Measurements from ENCODE around the gene SLC35A3.

SLC35A3 gene

GRCh38 chr1:99969729-99970621, at the start of gene SLC35A3:
Gene SLC35A3, plus strand, starts transcription at chr1:99969996. Its CDS starts 23,559 bp downstream, at chr1:99993555.
- Histone ChIP-seq H3K4me1 (ENCODE audit: control insufficient read depth in 1 of 2, insufficient read depth in 2 of 2, low read length in 2 of 2) (peaks cover 5 to 11% of the 10 kb centered on the region in 2 donors), H3K36me3 (ENCODE audit: control insufficient read depth in 1 of 2, insufficient read depth in 2 of 2, low read length in 2 of 2) (peaks cover 0 to 4% of the 10 kb centered on the region in 2 donors), H3K9me3 (ENCODE audit: control insufficient read depth in 1 of 2, low read length in 2 of 2) (no peaks in the 10 kb centered on the region), H3K27ac (ENCODE audit: low read length) (peak within 1 kb of the TSS; percentile 80), H3K27me3 (ENCODE audit: low read depth, low read length) (no peaks in the 10 kb centered on the region), H3K4me3 (ENCODE audit: low read depth in 1 of 2, low read length in 2 of 2) (peak within 1 kb of the TSS; percentile 95 to 98)

DNA sequence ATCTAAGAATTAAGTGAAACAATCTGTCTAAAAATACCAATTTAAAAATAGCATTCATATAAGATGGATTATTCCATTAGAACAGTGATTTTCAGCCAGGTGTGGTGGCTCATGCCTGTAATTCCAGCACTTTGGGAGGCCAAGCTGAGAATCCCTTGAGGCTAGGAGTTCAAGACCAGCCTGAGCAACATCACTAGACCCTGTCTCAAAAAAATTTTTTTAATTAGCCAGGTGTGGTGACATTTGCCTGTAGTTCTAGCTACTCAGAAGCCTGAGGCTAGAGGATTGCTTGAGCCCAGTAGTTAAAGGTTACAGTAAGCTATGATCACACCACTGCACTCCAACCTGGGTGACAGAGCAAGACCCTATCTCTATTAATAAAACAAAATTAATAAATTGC, 35.0 kb upstream of the SLC35A3 start:
- Histone ChIP-seq H3K9me3 (ENCODE audit: control insufficient read depth in 1 of 2, low read length in 2 of 2) (no peaks in the 10 kb centered on the region), H3K4me3 (ENCODE audit: low read depth in 1 of 2, low read length in 2 of 2) (no peak overlapping the region), H3K27me3 (ENCODE audit: low read depth, low read length) (no peaks in the 10 kb centered on the region), H3K4me1 (ENCODE audit: control insufficient read depth in 1 of 2, insufficient read depth in 2 of 2, low read length in 2 of 2) (no peaks in the 10 kb centered on the region), H3K36me3 (ENCODE audit: control insufficient read depth in 1 of 2, insufficient read depth in 2 of 2, low read length in 2 of 2) (no peaks in the 10 kb centered on the region), H3K27ac (ENCODE audit: low read length) (no peak overlapping the region)

- Histone ChIP-seq H3K9me3 (ENCODE audit: control insufficient read depth in 1 of 2, low read length in 2 of 2) (no peaks in the 10 kb centered on the region), H3K4me1 (ENCODE audit: control insufficient read depth in 1 of 2, insufficient read depth in 2 of 2, low read length in 2 of 2) (no peaks in the 10 kb centered on the region), H3K27me3 (ENCODE audit: low read depth, low read length) (no peaks in the 10 kb centered on the region), H3K4me3 (ENCODE audit: low read depth in 1 of 2, low read length in 2 of 2) (no peak overlapping the region), H3K27ac (ENCODE audit: low read length) (no peak overlapping the region), H3K36me3 (ENCODE audit: control insufficient read depth in 1 of 2, insufficient read depth in 2 of 2, low read length in 2 of 2) (no peaks in the 10 kb centered on the region)
Observed at GRCh38 chr1:99935534-99935933, 34.3 kb upstream of the SLC35A3 start.

GRCh38 chr1:99936071-99936470, 33.7 kb upstream of the SLC35A3 start:
- H3K27me3 ChIP-seq (ENCODE audit: low read depth, low read length), result no peaks in the 10 kb centered on the region
- H3K4me1 ChIP-seq (ENCODE audit: control insufficient read depth in 1 of 2, insufficient read depth in 2 of 2, low read length in 2 of 2), result no peaks in the 10 kb centered on the region
- H3K9me3 ChIP-seq (ENCODE audit: control insufficient read depth in 1 of 2, low read length in 2 of 2), result no peaks in the 10 kb centered on the region
- H3K27ac ChIP-seq (ENCODE audit: low read length), result no peak overlapping the region
- no peak overlapping the region for H3K4me3 ChIP-seq (ENCODE audit: low read depth in 1 of 2, low read length in 2 of 2)
- H3K36me3 ChIP-seq (ENCODE audit: control insufficient read depth in 1 of 2, insufficient read depth in 2 of 2, low read length in 2 of 2), result no peaks in the 10 kb centered on the region

DNA sequence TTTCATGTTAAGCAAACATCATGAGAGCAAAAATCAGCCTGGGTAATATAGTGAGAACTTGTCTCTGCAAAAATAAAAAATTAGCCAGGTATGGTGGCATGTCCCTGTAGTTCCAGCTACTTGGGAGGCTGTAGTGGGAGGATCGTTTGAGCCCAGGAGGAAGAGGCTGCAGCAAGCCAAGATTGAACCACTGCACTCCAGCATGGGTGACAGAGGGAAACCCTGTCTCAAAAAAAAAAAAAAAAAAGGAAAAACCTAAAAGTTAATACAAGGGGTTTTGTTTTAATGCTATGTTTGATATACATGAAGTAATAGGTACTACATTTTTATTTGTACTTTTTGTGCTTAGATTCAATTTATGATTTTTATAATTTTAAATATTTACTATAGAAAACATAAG, 27.1 kb upstream of the SLC35A3 start:
- Histone ChIP-seq H3K4me1 (ENCODE audit: control insufficient read depth in 1 of 2, insufficient read depth in 2 of 2, low read length in 2 of 2) (no peaks in the 10 kb centered on the region), H3K36me3 (ENCODE audit: control insufficient read depth in 1 of 2, insufficient read depth in 2 of 2, low read length in 2 of 2) (no peaks in the 10 kb centered on the region), H3K9me3 (ENCODE audit: control insufficient read depth in 1 of 2, low read length in 2 of 2) (no peaks in the 10 kb centered on the region), H3K27ac (ENCODE audit: low read length) (no peak overlapping the region), H3K27me3 (ENCODE audit: low read depth, low read length) (no peaks in the 10 kb centered on the region), H3K4me3 (ENCODE audit: low read depth in 1 of 2, low read length in 2 of 2) (no peak overlapping the region)

DNA sequence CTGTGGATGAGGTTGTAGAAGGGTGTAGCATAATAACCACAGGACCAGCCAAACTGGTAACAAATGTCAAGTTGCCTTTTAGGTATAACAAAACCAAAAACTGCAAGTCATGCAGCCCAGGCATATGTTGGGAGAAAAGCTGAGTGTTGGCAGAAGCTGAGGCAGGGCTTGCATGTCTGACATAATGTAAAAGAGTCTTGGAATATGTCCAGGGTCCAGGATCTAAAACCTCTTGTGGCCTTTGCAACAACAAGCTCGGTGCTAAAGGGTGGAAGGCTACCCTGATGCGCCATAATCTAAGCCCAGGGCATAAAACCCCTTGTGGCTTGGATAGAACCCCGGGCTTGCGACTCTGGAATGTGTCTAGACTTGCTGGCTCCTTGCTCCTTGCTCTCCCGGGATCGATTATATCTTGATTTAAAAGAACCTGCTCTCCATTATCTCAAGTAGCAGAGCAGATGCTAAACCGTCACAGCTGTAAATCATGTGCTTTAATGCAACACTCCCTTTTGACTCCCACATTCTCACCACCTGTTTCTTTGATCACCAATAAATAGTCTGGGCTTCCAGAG, 26.5 kb upstream of the SLC35A3 start:
- H3K27ac ChIP-seq (ENCODE audit: low read length), result no peak overlapping the region
- no peaks in the 10 kb centered on the region for H3K36me3 ChIP-seq (ENCODE audit: control insufficient read depth in 1 of 2, insufficient read depth in 2 of 2, low read length in 2 of 2)
- no peaks in the 10 kb centered on the region for H3K4me1 ChIP-seq (ENCODE audit: control insufficient read depth in 1 of 2, insufficient read depth in 2 of 2, low read length in 2 of 2)
- no peak overlapping the region for H3K4me3 ChIP-seq (ENCODE audit: low read depth in 1 of 2, low read length in 2 of 2)
- H3K9me3 ChIP-seq (ENCODE audit: control insufficient read depth in 1 of 2, low read length in 2 of 2), result no peaks in the 10 kb centered on the region
- no peaks in the 10 kb centered on the region for H3K27me3 ChIP-seq (ENCODE audit: low read depth, low read length)

- no peaks in the 10 kb centered on the region for H3K27me3 ChIP-seq (ENCODE audit: low read depth, low read length)
- no peaks in the 10 kb centered on the region for H3K36me3 ChIP-seq (ENCODE audit: control insufficient read depth in 1 of 2, insufficient read depth in 2 of 2, low read length in 2 of 2)
- no peaks in the 10 kb centered on the region for H3K9me3 ChIP-seq (ENCODE audit: control insufficient read depth in 1 of 2, low read length in 2 of 2)
- H3K4me3 ChIP-seq (ENCODE audit: low read depth in 1 of 2, low read length in 2 of 2), result no peak overlapping the region
- H3K4me1 ChIP-seq (ENCODE audit: control insufficient read depth in 1 of 2, insufficient read depth in 2 of 2, low read length in 2 of 2), result no peaks in the 10 kb centered on the region
- H3K27ac ChIP-seq (ENCODE audit: low read length), result no peak overlapping the region
Observed at GRCh38 chr1:99944192-99944591, 25.6 kb upstream of the SLC35A3 start.

DNA sequence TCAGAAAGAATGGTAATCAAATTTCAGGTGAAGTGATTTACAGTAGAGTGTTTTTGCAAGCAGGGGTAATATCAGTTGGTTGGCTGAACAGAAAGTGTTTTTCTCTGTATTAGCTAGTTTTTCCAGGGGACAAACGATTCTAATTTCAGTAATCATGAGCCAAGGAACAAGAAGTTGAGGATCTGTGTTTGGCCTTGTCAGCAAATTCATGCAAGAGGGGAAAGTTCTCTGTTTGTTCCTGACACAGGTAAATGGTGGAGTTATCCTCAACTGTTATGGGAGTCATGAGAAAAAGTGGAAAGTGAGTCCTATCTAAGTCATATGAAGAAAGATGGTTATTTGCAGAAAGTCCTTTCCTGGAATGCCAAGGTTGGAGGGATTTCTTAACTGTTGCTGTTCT, 24.6 kb upstream of the SLC35A3 start:
- H3K4me3 ChIP-seq (ENCODE audit: low read depth in 1 of 2, low read length in 2 of 2), result no peak overlapping the region
- no peaks in the 10 kb centered on the region for H3K36me3 ChIP-seq (ENCODE audit: control insufficient read depth in 1 of 2, insufficient read depth in 2 of 2, low read length in 2 of 2)
- no peak overlapping the region for H3K27ac ChIP-seq (ENCODE audit: low read length)
- H3K4me1 ChIP-seq (ENCODE audit: control insufficient read depth in 1 of 2, insufficient read depth in 2 of 2, low read length in 2 of 2), result no peaks in the 10 kb centered on the region
- H3K9me3 ChIP-seq (ENCODE audit: control insufficient read depth in 1 of 2, low read length in 2 of 2), result no peaks in the 10 kb centered on the region
- H3K27me3 ChIP-seq (ENCODE audit: low read depth, low read length), result no peaks in the 10 kb centered on the region

DNA sequence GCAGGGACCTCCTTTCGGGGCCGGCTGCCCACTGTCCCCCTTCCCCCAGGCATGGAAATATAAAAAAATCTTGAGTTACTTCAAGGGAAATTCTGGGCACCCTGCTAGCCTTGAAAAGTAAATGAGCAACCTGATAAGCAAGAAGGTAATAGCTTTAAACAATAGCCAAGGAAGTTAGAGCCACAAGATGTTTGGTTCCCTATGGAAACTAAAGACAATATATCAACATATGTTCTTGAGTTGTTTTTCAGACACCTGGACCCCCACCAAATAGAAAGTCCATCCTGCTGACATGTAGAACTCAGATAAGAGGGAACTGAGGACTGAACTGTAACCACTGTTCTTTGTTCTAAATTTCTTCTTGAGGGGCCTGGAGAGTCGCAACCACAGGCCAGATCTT, 19.3 kb upstream of the SLC35A3 start:
- Histone ChIP-seq H3K9me3 (ENCODE audit: control insufficient read depth in 1 of 2, low read length in 2 of 2) (no peaks in the 10 kb centered on the region), H3K27me3 (ENCODE audit: low read depth, low read length) (no peaks in the 10 kb centered on the region), H3K4me3 (ENCODE audit: low read depth in 1 of 2, low read length in 2 of 2) (no peak overlapping the region), H3K27ac (ENCODE audit: low read length) (no peak overlapping the region), H3K4me1 (ENCODE audit: control insufficient read depth in 1 of 2, insufficient read depth in 2 of 2, low read length in 2 of 2) (no peaks in the 10 kb centered on the region), H3K36me3 (ENCODE audit: control insufficient read depth in 1 of 2, insufficient read depth in 2 of 2, low read length in 2 of 2) (no peaks in the 10 kb centered on the region)

DNA sequence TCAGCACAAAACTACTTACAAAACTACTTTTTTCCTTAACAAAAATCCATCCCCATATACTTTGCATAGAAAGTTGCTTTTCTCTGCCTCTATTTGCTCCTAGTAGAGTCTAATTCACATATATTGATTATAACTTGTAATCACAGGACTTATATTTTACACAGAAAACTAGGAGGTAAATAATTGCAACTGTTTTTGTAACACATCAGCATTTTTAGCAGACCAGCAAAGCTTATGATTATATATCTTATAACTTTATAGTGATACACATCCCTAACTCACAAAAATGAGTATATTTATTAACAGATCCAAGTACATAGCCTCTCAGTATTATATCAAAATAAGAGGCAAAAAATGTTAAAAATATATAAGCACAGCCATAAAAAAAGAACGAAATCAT, 17.3 kb upstream of the SLC35A3 start:
- Histone ChIP-seq H3K27me3 (ENCODE audit: low read depth, low read length) (no peaks in the 10 kb centered on the region), H3K36me3 (ENCODE audit: control insufficient read depth in 1 of 2, insufficient read depth in 2 of 2, low read length in 2 of 2) (no peaks in the 10 kb centered on the region), H3K4me1 (ENCODE audit: control insufficient read depth in 1 of 2, insufficient read depth in 2 of 2, low read length in 2 of 2) (no peaks in the 10 kb centered on the region), H3K9me3 (ENCODE audit: control insufficient read depth in 1 of 2, low read length in 2 of 2) (no peaks in the 10 kb centered on the region), H3K4me3 (ENCODE audit: low read depth in 1 of 2, low read length in 2 of 2) (no peak overlapping the region), H3K27ac (ENCODE audit: low read length) (no peak overlapping the region)

DNA sequence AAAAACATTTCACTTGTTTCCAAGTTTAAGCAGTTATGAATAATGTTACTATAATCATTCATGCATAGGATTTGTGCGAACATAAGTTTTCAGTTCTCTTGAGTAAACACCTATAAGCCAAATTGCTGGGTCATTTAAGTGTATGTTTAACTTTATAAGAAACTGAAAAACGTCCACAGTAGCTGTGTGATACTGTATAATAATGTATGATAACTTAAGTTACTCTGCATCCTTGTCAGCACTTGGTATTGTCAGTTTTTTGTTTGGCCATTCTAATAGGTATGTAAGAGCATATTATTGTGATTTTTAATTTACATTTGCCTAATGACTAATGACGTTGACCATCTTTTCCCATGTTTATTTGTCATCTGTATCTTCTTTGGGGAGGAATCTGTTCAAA, 14.4 kb upstream of the SLC35A3 start:
- Histone ChIP-seq H3K27me3 (ENCODE audit: low read depth, low read length) (no peaks in the 10 kb centered on the region), H3K4me1 (ENCODE audit: control insufficient read depth in 1 of 2, insufficient read depth in 2 of 2, low read length in 2 of 2) (no peaks in the 10 kb centered on the region), H3K27ac (ENCODE audit: low read length) (no peak overlapping the region), H3K4me3 (ENCODE audit: low read depth in 1 of 2, low read length in 2 of 2) (no peak overlapping the region), H3K9me3 (ENCODE audit: control insufficient read depth in 1 of 2, low read length in 2 of 2) (no peaks in the 10 kb centered on the region), H3K36me3 (ENCODE audit: control insufficient read depth in 1 of 2, insufficient read depth in 2 of 2, low read length in 2 of 2) (no peaks in the 10 kb centered on the region)
